ENCODE data around the gene GABRR2. TPM values are rescaled to one million over a fixed set of nuclear protein-coding genes. Genes with fewer than 3 reads are reported as not detected.

The GABRR2 gene
- total and polyA plus RNA-seq, 2 of the 4 experiments (the other 2 are of a cell fraction), result 0.26 TPM; not detected in 1

DNA sequence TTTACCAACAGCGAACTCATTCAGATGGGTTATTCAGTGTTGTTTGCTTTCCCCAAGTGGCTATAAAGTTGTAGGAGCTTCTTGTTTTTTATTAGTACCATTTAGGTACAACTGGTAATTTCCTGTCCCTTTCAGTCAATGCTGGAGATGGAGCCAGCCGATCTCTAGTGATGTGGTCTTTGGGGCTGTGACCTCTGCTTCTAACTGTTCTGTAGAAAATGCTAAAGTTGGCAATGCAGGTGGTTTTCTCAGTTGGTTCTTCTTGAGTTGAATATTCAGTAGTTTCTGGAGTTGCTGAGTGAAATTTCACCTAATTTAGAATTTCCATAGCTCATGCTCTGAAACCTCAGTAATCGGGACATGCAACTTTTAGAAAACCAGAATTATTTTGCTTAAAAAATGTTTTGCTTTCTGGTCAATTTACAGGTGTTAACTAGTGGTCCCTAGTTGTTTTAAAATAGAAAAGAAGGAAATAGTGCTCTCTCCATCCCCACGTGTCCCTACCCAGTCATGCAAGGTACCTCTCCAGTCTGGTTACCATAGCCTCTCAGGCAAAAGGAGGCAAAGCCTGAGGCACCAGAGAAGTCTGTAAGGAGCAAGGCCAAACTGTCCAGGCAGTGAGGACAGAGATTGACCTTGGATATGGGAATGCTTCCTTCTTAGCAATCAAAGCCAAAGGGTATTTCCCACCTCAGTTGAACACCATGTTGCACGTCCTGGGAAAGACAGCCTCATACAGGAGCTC is 70.7 kb downstream of the GABRR2 start (continued):
- no peak for TF ChIP-seq RAD21 (IDR thresholded peaks at IDR 0.05; ENCODE audit: low read length)

DNA sequence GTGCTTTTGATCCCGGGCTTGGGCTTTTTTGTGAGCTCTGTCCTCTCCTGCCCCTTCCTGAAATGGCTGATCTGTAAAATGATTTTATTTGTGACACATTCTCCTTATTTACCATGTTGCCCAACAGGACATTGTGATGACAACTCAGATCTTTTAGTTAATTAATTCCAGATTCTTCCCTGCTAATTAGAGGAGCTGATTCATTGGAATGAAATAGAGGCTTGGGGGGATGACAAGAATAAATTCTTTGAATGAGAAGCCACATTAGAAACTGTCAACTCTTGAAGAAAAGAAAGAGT is 71.8 kb downstream of the GABRR2 start:
- Histone ChIP-seq H2BK15ac (ENCODE audit: low read depth, low read length) (no peak overlapping the region), H2BK120ac (ENCODE audit: low read depth, low read length) (no peak overlapping the region), H3K9me1 (ENCODE audit: insufficient read depth, low read length) (no peaks in the 10 kb centered on the region), H3K23ac (ENCODE audit: low read depth, low read length) (no peak overlapping the region), H2AK5ac (ENCODE audit: low read depth, low read length) (no peak overlapping the region), H3K14ac (replicated peaks; ENCODE audit: low read depth, low read length) (no peak overlapping the region), H2BK20ac (ENCODE audit: low read depth, low read length) (no peak overlapping the region), H3K56ac (ENCODE audit: extremely low read depth, insufficient read depth, low read length) (no peak overlapping the region), H3K4me2 (ENCODE audit: low read depth, low read length) (no peak overlapping the region), H3K4me3 (ENCODE audit: insufficient read depth, low read depth, low read length) (no peak overlapping the region), H4K91ac (ENCODE audit: insufficient read depth, low read depth, low read length) (no peak overlapping the region), H3K27me3 (ENCODE audit: control insufficient read depth, insufficient read depth, low read length) (peaks cover 18% of the 10 kb centered on the region), H3K9ac (ENCODE audit: low read depth, low read length) (no peak overlapping the region), H4K5ac (ENCODE audit: low read depth, low read length) (no peak overlapping the region), H3K36me3 (ENCODE audit: control insufficient read depth, insufficient read depth, low read length) (no peaks in the 10 kb centered on the region), H2AK9ac (replicated peaks; ENCODE audit: low read depth, low read length, poor library complexity) (no peak overlapping the region), H3K9me3 (ENCODE audit: control insufficient read depth, insufficient read depth, low read length) (no peaks in the 10 kb centered on the region), H3K18ac (ENCODE audit: low read depth, low read length) (no peak overlapping the region), H2AFZ (replicated peaks; ENCODE audit: low read length, poor library complexity) (no peak overlapping the region), H2BK5ac (ENCODE audit: low read depth, low read length, poor library complexity, severe bottlenecking) (no peak overlapping the region), H3K4ac (ENCODE audit: low read depth, low read length) (no peak overlapping the region), H3K79me1 (ENCODE audit: low read depth in 1 of 2, low read length in 2 of 2) (no peaks in the 10 kb centered on the region), H4K20me1 (ENCODE audit: insufficient read depth, low read length) (no peaks in the 10 kb centered on the region), H4K8ac (ENCODE audit: low read depth in 2 of 2, low read length in 2 of 2) (no peak overlapping the region), H3K27ac (ENCODE audit: insufficient read depth, low read length) (no peak overlapping the region), H3K4me1 (ENCODE audit: control insufficient read depth, insufficient read depth, low read length) (no peaks in the 10 kb centered on the region)
- ATAC-seq (ENCODE audit: low read depth) (no peak), DNase-seq (no peak)
- BruUV-seq (replicated peaks), result no TSS peak
- in situ Hi-C loops (cut with MboI; ENCODE audit: low sequenced_read_pairs), result loop anchor here (5.0 to 10.0 kb wide), 2 partner anchors 118 to 261 kb away; no protein-coding TSS in a partner anchor
- dilution Hi-C loops (cut with HindIII; ENCODE audit: low sequenced_read_pairs, unreplicated experiment), result no loop called here
- POLR2A ChIA-PET (ENCODE audit: unreplicated experiment), result interaction anchor here (1.0 kb wide), 1 partner anchor 163 kb away, joined by 4 read pairs; the partner anchor contains the start of gene PNRC1
- no CpG with 5 or more reads among the region's 1 CpG for WGBS, 2 experiments (ENCODE audit: extremely low coverage in 2 of 2, insufficient read length in 1 of 2)
- CTCF ChIA-PET, result interaction anchor here (0.7 to 1.5 kb wide), 3 partner anchors 120 to 261 kb away, joined by 3 to 7 read pairs (median 5); no protein-coding TSS in a partner anchor
- TF ChIP-seq NFE2L2 (IDR thresholded peaks at IDR 0.05; ENCODE audit: low read depth, low read length) (no peak), POLR2A (IDR thresholded peaks at IDR 0.05; ENCODE audit: low read depth, low read length) (no peak), RAD21 (IDR thresholded peaks at IDR 0.05; ENCODE audit: low read length) (no peak), BHLHE40 (IDR thresholded peaks at IDR 0.05; ENCODE audit: low read depth, low read length) (no peak), SMC3 (IDR thresholded peaks at IDR 0.05; ENCODE audit: low read depth, low read length) (no peak), CHD1 (IDR thresholded peaks at IDR 0.05; ENCODE audit: low read depth, low read length) (no peak), MAFK (IDR thresholded peaks at IDR 0.05; ENCODE audit: low read depth, low read length) (no peak)
- TF ChIP-seq, protein P1, sequence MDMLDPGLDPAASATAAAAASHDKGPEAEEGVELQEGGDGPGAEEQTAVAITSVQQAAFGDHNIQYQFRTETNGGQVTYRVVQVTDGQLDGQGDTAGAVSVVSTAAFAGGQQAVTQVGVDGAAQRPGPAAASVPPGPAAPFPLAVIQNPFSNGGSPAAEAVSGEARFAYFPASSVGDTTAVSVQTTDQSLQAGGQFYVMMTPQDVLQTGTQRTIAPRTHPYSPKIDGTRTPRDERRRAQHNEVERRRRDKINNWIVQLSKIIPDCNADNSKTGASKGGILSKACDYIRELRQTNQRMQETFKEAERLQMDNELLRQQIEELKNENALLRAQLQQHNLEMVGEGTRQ (IDR thresholded peaks at IDR 0.05; ENCODE audit: low read depth, low read length), result no peak
- TF ChIP-seq, protein P2, sequence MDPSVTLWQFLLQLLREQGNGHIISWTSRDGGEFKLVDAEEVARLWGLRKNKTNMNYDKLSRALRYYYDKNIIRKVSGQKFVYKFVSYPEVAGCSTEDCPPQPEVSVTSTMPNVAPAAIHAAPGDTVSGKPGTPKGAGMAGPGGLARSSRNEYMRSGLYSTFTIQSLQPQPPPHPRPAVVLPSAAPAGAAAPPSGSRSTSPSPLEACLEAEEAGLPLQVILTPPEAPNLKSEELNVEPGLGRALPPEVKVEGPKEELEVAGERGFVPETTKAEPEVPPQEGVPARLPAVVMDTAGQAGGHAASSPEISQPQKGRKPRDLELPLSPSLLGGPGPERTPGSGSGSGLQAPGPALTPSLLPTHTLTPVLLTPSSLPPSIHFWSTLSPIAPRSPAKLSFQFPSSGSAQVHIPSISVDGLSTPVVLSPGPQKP (IDR thresholded peaks at IDR 0.05; ENCODE audit: borderline replicate concordance, low read depth, low read length), result no peak
- intact Hi-C loops (cut with micrococcal nuclease), result no loop called here

All from IMR-90 (cell line).